ENCODE measurements around the gene GMEB2. TPM values are rescaled to one million over a fixed set of nuclear protein-coding genes. Genes with fewer than 3 reads are reported as not detected.
A peak's percentile ranks its signal among the peaks of the same experiment; 100 is the strongest.
"Not testable (repeated sequence)": the region's sequence is repeated elsewhere in the genome, so short reads cannot be mapped to it uniquely, and the experiment has no call there.

Gene GMEB2
- total RNA-seq, 1 experiment from 2014 or later = 22.0 TPM

DNA sequence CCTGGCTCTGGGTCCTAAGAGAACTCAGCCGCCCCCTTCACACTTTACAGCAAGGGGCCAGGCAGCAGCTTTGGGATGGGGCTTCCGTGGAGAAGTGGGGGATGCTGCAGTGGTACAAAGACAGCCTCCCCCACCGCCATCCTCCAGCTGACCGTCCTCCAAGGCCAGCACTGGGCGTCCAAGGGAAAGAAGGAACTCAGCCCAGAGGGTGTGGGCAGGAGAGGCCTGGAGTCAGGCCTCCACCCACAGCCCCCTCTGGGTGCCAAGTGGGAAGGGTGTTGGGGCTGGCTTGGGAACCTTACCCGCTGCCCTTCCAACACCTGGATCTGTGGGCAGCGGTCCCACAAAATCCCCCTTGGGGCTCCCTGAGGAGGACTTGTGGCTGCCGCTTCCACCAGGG, 13.2 kb upstream of the GMEB2 start:
- no peak for DNase-seq (ENCODE audit: low read depth)

DNA sequence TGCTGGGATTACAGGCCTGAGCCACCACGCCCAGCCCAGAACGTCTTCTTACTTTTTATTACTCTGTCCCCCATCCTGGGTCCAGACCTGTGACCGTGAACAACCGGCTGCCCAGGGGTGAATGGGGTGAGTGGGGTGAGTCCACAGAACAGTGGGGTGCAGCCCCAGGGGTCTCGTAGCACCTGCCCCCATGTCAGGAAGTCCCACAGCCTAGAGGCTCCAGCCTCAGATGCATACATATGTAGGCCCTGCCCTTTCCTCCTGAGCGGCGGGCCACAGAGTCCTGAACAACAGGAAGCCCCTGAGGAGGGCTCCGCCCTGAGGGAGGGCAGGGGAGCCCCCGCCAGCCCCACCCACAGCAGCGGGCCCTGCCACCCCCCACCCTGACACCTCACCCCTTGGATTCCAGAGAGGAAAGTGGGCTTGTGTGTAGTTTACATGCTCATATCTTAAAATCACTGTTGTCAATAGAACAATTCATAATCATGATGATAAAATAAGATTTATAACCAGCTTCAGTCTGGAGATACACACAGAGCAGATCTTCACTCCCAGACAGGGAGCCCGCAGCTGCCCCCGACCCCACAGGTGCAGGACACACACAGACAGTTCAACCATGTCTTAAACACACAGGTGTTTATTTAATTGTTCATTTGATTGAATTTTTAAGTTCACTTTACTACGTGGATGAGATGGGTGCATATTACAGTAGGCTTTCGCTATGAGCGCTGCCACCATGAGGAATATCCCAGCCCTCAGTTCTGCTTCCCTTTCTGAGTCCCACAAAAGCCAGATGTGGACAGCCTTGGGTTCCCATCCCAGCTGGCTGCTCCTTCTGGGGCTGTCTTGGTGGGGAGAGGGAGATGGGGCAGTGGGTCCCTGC, 12.4 kb upstream of the GMEB2 start:
- no peak for DNase-seq (ENCODE audit: low read depth)

GRCh38 chr20:63636752-63637628, 10.1 kb upstream of the GMEB2 start:
- no peak for DNase-seq (ENCODE audit: low read depth)

GRCh38 chr20:63635431-63636141, 8.7 kb upstream of the GMEB2 start:
- peak; percentile 40 for DNase-seq (ENCODE audit: low read depth)

- DNase-seq (ENCODE audit: low read depth) = no peak
These were observed 6.8 kb upstream of the GMEB2 start for GRCh38 chr20:63633732-63634131.

DNA sequence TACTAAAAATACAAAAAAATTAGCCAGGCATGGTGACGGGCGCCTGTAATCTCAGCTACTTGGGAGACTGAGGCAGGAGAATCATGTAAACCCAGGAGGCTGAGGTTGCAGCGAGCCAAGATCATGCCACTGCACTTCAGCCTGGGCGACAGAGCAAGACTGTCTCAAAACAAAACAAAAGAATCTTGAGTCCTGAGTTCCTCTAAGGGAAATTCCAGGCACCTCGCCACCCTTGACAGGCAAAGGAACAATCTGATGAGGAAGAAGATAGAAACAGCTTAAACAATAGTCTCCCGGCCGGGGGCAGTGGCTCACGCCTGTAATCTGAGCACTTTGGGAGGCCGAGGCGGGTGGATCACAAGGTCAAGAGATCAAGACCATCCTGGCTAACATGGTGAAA, 4.5 kb upstream of the GMEB2 start:
- not testable (repeated sequence) for DNase-seq (ENCODE audit: low read depth)

DNA sequence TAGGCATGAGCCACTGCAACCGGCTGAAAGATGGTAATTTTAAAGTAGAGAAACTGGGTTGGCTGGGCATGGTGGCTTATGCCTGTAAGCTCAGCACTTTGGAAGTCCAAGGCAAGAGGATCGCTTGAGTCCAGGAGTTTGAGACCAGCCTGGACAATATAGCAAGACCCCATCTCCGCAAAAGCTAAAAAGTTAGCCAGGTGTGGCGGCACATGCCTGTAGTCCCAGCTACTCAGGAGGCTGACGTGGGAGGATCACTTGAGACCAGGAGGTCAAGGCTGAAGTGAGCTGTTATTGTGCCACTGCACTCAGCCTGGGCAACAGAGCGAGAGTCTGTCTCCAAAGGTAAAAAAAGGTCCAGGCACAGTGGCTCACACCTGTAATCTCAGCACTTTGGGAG, 4.1 kb upstream of the GMEB2 start:
- not testable (repeated sequence) for DNase-seq (ENCODE audit: low read depth)

GRCh38 chr20:63628246-63628975, 1.5 kb upstream of the GMEB2 start:
- peak; percentile 73 for DNase-seq (ENCODE audit: low read depth)

DNA sequence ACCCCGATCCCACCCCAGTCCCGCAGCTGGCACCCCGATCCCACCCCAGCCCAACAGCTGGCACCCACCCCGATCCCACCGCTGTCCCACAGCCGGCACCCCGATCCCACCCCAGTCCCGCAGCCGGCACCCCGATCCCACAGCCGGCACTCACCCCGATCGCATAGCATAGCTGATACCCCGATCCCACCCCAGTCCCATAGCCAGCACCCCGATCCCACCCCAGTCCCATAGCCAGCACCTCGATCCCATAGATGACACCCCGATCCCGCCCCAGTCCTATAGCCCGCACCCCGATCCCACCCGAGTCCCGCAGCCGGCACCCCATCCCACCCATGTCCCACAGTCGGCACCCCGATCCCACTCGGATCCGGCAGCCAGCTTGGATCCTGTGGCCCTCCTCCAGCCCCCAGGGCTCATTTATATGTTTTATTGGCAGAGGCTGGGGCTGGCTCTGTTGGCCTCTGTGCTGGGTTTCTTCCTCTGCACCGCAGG, 897 bp upstream of the GMEB2 start:
- no peak for DNase-seq (ENCODE audit: low read depth)

DNA sequence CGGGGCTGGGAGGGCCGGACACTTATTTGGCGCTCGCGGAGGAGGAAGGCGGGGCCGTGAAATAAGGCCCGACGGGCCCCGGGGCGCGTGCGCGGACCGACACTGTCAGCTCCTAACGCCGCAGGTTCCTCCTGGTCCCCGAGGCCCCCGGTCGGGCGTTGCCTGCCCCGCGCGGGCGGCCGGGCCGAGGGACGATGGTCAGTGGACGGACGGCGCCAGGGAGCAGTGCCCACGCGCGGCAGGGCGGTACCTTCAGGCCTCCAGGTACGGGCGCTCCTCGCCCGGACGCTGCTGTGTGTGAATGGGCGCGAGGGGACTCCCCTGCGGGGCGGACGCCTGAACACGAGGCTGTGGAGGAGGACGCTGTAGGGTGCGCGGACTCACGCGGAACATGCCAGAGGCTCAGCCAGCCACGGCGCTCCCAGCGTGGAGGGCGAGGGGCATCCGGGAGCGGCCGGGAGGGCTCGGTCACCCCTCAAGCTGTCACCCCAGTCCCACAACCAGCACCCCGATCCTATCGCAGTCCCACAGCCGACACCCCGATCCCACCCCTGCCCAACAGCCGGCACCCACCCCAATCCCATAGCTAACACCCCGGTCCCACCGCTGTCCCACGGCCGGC, 339 bp upstream of the GMEB2 start:
- DNase-seq (ENCODE audit: low read depth) = peak; percentile 88

GRCh38 chr20:63625771-63626423, 1.0 kb downstream of the GMEB2 start:
- DNase-seq (ENCODE audit: low read depth) = no peak

GRCh38 chr20:63624486-63624885, 2.4 kb downstream of the GMEB2 start:
- no peak for DNase-seq (ENCODE audit: low read depth)

DNA sequence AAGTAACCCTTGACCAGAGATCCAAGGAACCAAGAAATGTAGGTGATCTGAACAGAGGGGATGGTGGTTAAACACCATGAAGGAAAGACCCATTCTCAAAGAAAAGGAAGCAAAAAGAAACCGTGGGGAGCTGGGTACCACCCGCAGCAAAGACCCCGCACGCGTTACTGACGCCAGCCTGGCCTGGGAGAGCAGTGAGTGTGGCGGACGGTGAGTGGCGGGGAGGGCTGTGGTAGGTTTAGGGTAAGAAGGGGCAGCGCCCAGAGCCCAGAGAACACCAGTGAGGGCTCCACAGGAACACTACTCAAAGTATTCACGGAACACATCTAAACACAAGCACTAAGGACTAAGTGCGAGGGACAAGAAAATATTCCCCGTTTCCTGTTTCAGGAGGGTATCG, 4.2 kb downstream of the GMEB2 start:
- no peak for DNase-seq (ENCODE audit: low read depth)

- DNase-seq (ENCODE audit: low read depth) = no peak
These were observed 4.8 kb downstream of the GMEB2 start for GRCh38 chr20:63622096-63622495.

GRCh38 chr20:63620991-63621390, 5.9 kb downstream of the GMEB2 start:
- DNase-seq (ENCODE audit: low read depth) = no peak

DNA sequence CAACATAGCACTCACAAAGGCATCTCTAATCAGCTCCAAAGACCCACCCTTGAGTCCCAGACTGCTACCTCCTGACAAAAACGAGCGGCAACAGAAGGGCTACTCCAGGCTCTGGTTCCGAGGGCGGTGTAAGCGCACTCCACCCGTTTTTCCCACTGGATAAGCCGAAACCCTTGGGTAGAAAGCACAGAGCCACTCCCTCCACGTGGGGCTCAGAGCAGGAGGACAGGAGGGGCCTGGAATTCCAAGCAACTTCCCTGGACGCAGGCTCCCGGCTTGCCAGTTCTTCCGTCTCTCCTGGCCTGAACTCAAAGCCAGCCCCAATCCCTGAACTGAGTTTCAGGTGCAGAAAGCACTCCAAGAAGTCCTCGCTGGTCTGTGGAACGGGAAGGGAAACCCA, 7.4 kb downstream of the GMEB2 start:
- DNase-seq (ENCODE audit: low read depth) = no peak

DNA sequence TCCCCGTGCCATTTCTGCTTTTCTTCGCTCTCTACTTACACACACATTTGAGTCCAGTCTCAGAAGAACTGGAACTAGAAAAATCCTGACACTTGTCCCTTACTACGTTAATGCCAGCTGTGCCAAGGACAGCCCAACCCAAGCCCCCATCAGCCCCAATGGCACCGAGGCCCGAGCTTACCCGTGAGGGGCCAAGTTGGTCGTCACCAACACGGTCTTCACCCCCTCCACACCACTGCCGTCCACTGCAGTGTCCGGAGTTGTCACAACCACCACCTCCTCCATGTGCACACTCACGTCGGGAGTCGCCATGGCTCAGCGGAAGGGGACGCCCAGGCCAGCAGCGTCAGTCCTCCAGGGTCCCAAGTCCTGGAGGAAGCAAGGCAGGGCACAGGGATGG, 7.8 kb downstream of the GMEB2 start:
- DNase-seq (ENCODE audit: low read depth) = no peak

- no peak for DNase-seq (ENCODE audit: low read depth)
These were observed 8.5 kb downstream of the GMEB2 start for GRCh38 chr20:63618291-63618980.

DNA sequence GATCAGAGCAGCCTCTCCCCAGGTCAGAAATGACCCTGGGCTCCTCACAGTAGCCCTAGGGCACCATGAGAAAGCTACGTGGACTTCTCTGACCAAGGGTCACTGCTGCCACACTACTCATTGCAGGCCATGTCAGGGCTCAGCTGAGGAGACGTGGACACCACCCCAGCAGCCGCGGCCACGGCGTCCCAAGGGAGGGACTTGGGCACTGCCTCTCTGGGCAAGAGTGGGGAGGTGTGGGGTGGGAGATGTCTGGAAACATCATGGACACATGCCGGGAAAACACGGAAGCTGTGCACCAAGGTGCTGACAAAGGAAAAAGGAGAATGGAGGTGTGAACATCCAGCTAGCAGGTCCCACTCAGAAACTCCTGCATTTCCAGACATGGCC, 9.0 kb downstream of the GMEB2 start:
- no peak for DNase-seq (ENCODE audit: low read depth)

All from HT1080 (cell line).